HG03108 (cell line): ENCODE measurements around the gene PRDM10.
A peak's percentile ranks its signal among the peaks of the same experiment; 100 is the strongest.
"Not testable (repeated sequence)": the region's sequence is repeated elsewhere in the genome, so short reads cannot be mapped to it uniquely, and the experiment has no call there.

Experiments
- ATAC-seq: cut with Tn5 transposase; IDR thresholded peaks from one replicate; pipeline ENCODE4 v1.9.1; 2021; ENCODE audit warnings: moderate library complexity; ENCODE audit not compliant: unreplicated experiment

Gene PRDM10

DNA sequence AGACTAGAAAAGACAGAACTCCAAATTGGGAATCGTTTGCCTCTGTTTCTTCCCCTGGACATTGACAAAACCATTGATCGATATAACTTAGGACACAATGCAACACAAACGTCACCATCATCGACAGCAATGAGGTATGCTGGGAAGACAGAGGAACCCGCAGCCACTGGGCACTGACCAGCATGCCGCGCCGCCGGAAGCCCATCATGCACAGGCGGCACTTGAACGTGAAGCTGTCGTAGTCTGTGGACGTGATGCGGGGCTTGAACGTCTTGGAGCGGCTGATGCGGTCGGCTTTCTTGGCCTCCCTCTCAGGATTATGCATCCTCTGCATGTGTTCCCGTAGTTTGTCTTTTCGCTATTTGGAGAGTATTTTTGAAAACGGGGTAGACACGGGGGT lies 84.3 kb downstream of the PRDM10 start:
- no peak for ATAC-seq

- no peak for ATAC-seq
Measured at GRCh38 chr11:129917231-129917630, 85.4 kb downstream of the PRDM10 start.

- ATAC-seq, result no peak
Measured at GRCh38 chr11:129911298-129911697, 91.3 kb downstream of the PRDM10 start.

- no peak for ATAC-seq
Measured at GRCh38 chr11:129910360-129910759, 92.3 kb downstream of the PRDM10 start.

GRCh38 chr11:129905402-129905801 lies 97.2 kb downstream of the PRDM10 start:
- ATAC-seq, result no peak

DNA sequence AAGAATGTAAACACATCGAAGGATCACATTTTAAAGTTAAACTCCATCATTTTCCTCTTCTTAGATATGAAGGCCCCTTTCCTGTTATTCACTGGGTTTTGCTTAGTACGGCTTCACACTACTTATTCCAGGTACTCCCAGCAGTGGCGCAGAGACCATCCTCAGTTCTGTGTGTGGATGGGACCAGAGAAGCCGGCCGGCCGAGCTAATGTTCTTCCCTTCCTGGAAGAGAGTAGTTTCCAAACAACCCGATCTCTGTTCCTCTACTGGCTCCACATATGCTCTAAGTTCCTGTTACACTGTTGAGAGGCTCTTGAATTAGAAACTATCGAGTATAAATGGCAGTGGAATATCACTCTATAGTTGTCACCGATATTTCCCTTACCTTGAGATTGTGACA lies 106.6 kb downstream of the PRDM10 start:
- no peak for ATAC-seq

DNA sequence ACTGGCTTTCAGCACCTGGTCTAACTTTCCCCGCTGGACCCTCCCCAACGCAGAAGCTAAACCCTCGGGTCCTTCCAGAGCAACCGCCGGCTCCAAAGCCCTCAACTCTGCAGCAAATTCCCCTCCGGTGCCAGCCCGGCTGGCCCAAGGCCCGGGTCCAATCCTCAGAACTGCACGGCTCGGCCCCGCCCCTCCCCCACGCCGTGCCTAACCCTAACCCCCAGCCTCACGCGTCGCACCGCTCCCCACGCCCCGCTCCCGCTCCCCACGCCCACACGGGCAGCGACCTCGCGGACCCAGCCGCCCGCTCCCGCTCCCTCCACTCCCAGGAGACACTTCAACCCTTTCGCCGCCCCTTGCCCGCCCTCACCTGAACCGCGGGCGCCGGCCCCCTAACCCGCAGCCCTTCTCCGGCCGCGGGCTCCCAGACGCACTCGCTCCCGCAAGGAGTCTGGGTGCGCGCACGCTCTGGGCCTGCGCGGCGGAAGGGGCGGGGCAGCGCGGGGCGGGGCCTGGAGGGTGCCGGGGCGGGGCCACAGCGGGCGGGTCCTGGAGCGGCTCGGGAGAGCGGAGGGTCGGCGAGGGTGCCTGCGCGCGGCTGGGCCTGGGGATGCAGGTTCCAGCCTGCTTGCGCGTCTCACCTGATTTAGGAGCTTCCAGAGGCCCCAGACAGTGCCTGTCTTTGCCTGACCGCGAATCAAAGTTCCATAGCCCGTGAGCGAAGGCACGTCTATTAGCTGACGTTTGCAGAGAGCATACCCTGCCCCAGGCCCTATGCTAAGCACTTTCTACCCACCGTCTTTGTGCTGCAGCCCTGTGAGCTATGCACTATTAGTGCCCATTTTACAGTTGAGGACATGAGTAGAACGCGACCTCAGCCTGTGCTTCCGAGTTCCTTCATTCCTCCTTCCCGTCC lies 107.3 kb downstream of the PRDM10 start, which contains the start of gene NFRKB:
NFRKB (minus strand) TSS at position 453 of the 916 bp plus-strand sequence. CDS start 2,729 bp downstream, outside the sequence.
- peak; percentile 94 for ATAC-seq

GRCh38 chr11:129894278-129895125 lies 108.1 kb downstream of the PRDM10 start:
- no peak for ATAC-seq

DNA sequence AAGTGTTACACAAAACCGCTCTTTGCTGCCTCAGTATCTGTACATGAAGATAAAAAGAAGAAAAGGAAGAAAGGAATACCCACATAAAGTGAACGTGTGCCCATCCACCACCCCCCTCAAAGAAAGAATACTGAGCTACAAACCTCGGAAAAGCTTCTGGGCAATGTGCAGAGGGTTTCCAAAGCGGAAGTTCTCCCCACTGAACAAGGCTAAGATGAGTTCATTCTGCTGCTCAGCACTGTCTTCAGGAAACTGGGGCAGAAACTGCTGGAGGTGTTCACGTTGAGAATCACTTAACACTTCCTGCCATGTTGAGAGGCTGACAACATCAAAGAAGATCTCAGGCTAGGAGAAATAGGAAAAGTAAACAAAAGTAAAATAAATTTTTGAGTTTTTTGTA lies 114.2 kb downstream of the PRDM10 start:
- no peak for ATAC-seq

DNA sequence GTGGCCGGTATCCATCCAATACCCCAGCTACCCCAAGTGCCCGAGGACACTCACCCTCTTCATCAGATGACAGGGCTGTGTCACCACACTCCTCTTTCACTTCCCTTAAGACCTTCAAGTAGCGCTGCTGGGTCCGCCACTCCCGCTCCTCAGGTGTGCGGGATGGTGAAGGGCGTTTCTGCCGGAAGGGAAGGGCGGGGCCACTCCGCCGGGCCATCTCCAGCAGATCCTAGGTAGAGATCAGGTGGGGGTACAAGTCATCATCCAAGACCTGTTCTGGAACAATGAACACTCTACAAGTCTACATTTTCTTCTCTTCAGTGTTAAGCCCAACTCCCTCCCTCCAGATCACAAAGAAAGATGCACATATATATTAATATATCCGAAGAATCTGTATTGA lies 117.3 kb downstream of the PRDM10 start:
- no peak for ATAC-seq

DNA sequence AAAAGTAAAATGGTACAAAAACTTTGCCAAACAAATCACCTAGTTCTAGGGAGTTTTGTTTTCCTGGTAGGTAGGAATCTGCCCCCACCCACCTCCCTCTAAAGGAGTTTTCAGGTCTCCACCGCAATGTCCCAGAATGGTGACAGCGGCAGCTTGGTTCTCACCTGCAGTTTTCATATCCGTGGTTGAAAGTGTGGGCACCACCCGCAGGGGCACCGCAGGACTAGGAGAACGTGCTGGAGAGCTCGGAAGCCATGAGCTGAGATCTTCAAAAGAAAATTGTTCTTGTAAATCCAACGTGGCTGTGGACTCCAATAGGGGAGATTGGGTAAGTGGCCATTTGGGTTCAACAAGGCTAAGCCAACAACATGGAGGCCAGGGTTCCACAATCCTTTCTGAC lies 118.1 kb downstream of the PRDM10 start:
- no peak for ATAC-seq

- ATAC-seq, result no peak
Measured at GRCh38 chr11:129881570-129882170, 121.0 kb downstream of the PRDM10 start.

GRCh38 chr11:129880311-129880710 lies 122.3 kb downstream of the PRDM10 start:
- no peak for ATAC-seq

- no peak for ATAC-seq
Measured at GRCh38 chr11:129871914-129872313, 130.7 kb downstream of the PRDM10 start.

GRCh38 chr11:129868626-129869025 lies 134.0 kb downstream of the PRDM10 start:
- ATAC-seq, result not testable (repeated sequence)

DNA sequence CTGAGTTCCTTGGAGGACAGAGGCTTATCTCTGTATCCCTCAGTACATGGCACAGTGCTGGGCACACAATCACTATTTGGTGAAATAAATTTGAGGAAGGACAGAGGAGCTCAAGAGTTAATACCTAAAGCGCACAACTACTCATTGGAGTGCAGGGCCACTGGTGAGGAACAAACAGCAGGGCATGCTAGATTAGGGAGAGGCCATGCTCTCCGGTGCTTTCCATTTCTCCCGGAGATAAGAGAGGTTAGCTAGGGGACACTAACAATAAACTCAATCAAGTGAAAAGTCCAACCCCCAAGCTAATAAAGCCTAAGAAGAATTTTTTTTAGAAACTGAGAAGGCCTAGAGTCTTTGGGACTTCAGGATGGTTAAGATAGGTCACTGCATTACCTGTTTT lies 136.3 kb downstream of the PRDM10 start:
- ATAC-seq, result no peak

- ATAC-seq, result no peak
Measured at GRCh38 chr11:129865701-129866100, 136.9 kb downstream of the PRDM10 start.

DNA sequence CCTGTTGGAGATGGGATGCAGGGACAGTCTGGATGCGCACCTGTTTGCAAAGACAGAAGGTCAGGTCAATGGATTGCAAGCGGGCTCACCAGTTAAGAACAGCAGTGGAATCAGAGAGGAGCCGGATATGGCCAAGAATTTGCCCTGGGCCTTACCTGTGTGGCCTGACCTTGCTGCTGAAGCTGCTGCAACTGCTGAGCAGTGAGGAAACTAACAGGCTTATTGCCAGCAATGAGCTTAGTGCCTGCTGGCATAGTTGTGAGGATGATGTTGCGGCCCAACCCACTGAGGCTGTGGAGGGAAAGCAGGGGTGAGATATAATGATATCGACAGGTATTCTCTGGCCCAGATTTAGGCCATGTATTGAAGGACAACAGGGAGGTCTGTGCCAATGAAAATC lies 137.8 kb downstream of the PRDM10 start:
- ATAC-seq, result no peak

- no peak for ATAC-seq
Measured at GRCh38 chr11:129861702-129862522, 140.7 kb downstream of the PRDM10 start.

DNA sequence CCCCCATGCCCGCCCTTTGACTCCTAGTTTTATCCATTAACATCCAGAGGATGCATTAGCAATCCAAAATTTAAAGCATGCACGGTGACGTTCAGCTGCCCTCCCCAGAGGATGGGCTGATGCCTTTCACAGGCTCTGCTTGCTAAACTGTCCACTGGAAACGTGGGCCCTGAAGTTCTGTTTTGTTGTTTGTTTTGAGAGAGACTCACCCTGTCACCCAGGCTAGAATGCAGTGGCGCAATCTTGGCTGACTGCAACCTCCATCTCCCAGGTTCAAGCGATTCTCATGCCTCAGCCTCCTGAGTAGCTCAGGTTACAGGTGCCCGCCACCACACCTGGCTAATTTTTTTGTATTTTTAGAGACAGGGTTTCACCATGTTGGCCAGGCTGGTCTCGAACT lies 146.6 kb downstream of the PRDM10 start:
- no peak for ATAC-seq
